Posterior vena cava (tissue), 2 donors: ENCODE data around the gene FAM118B. TPM values are rescaled to one million over a fixed set of nuclear protein-coding genes. Genes with fewer than 3 reads are reported as not detected.
"Not testable (repeated sequence)": the region's sequence is repeated elsewhere in the genome, so short reads cannot be mapped to it uniquely, and the experiment has no call there.

ENCODE experiments used
- DNase-seq: peaks from one replicate; pipeline ENCODE4 v3.0.0-alpha.2; 2020; ENCODE audit warnings: low spot score
- intact Hi-C, 2 donors: fragments of 100-400 bp; cut with DNase I; formaldehyde crosslinking; loops; one replicate each; pipeline versions ENCODE4 v1.14.1 to v1.14.2; 2022 to 2023
- total RNA-seq, 2 donors: library from RNA; stranded (reverse); fragmentation: NEBNext Ultra II Directional; extraction: Animal tissue kit (Norgen Biotek cat#: 25700); gene quantifications; one replicate each; pipeline ENCODE4 v1.2.1, GENCODE V29; 2021
- donor health status: DM: yes; HTN: yes; CAD: no.
- donor health status: DM: yes; HTN: yes; CAD: no.

The FAM118B gene
- total RNA-seq, 2 donors from 2014 or later: 11.6 to 14.4 TPM

DNA sequence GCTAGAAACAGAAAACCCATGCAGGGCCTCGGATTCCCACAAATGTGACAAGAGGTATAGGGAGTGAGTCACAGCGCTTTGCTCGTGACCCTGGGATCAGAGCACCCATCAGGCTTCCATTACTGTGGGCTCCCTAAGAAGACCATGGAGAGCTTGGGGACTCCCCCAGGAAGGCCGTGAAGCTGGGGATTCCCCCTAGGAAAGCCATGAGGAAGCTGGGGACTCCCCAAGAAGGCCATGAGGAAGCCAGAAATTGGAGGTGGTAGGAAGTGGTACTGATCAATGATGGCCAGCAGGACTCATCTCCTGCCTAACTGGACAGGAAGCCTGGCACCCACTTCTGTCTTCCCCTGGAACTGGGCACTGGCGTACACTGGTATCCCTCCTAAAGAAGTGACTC, 82.1 kb downstream of the FAM118B start:
- intact Hi-C loops: no loop called here

DNA sequence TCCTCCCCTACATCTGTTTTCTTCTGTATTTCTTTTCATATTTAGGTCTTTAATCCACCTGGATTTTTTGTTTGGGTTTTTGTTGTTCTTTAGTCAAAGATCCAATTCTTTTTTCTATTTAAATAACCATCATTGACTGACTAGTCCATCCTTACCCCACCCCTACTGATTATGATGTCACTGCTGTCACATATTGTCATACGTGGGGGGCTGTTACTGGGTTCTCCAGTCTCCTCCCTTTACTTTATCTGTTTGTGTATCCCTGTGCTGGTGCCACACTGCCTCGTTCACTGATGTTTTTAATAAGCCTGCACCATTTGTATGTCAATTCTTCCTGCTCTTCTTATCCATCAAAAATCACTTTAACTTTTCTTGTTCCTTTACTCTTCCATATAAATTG, 85.4 kb downstream of the FAM118B start:
- intact Hi-C loops: no loop called here
- no peak for DNase-seq

More for the DNA sequence above, 82.1 kb downstream of the FAM118B start:
- no peak for DNase-seq

DNA sequence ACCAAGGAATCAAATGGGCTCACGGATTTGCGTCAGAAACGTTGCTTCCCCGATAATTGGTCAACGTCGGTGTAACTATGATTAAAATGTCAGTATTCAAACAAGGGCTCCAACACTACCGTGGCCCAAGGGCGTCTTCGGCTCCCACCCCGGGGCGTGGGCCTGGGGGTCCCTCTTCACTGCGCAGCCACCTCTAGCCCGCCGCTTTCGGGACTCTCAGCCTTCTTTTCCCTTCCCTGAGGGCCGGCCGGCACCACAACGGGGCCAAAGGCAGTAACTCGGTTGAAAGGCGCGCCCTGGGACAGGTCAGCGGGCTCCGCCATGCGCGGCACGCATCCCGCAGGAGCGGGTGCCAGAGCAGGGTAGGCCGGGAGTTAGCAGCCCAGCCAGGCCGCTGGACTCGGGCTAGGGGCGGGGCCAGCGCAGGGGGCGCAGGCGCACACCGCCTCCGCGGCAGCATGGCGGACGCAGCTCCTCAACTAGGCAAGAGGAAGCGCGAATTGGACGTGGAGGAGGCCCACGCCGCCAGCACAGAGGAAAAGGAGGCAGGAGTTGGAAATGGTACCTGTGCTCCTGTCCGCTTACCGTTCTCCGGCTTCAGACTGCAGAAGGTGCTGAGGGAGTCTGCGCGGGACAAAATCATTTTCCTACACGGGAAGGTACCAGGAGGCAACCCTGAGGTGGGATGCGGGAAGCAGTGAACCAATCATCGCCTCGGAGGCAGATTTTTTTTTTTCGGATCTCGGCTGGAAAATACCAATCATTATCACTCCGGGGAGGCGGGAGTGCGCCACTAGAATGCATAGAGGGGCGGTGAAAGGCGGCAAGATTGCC, 92.3 kb downstream of the FAM118B start, which contains the start of gene DCPS:
Gene DCPS, plus strand, starts transcription at position 438 of the 834 bp plus-strand sequence. Its CDS starts 21 bp downstream, at position 459.
- DNase-seq: peak; percentile 97
- intact Hi-C loops: no loop called here

DNA sequence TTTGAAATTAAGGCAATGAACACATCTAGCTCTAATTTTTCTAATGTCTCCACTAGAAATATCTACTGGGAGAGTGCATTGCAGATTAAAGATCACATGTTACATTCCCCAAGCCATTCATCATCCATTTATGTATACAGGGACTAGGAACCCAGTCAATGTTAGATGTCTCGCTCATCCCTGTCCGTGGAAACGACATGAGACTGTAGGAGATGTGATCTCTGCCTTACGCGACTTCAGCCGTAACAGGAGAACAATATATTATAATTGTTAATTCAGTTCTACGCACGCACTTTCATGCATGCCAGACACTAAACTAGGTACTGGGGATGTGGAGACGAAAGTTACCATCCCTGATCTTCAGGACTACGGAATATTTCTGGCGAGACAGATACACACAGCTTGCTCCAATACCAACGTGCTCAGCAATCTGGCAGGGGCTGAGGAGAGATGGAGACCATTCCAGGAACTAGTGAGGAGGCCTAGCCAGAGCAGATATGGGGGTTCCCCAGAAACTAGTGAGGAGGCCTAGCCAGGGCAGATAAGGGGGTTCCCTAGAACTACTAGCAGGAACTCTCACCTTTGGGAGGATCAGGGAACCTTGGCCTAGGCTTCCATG, 93.0 kb downstream of the FAM118B start:
- intact Hi-C loops: no loop called here
- DNase-seq: no peak

DNA sequence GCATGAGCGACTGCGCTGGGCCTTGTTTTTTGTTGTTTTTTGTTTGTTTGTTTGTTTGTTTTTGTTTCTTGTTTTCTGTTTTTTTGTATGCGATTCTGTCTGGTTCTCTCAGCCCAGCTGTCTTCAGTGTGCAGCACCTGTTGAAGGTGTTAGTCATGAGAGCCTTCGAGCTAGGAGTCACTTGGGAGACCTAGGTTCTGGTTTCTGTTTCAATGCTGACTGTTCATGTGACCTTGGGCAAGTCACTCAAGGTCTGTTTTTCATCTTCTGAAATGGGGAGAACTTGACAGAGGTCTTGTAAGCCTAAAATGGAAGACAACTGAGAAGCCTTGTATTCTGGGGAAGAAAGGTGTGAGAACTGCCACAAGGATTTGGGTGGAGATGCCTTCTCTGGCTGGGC, 94.1 kb downstream of the FAM118B start:
- intact Hi-C loops: no loop called here
- no peak for DNase-seq

DNA sequence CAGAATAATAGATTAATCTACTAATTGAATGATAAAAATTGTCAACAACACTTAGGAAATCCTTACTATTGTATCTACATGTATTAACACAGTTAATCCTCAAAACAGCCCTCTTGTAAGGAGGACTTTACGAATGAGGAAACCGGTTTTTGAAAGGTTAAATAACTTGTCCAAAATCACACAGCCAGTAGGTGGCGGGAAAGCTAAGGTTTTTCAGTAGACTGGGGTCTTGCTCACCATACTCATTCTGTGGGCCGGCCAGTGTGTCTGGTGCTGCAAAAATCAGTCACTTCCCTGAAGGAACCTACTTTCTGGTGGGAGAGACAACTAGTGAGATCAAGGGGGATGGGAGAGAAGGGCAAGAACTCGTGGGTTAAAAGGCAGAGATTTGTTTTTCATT, 96.1 kb downstream of the FAM118B start:
- intact Hi-C loops: no loop called here
- DNase-seq: no peak

DNA sequence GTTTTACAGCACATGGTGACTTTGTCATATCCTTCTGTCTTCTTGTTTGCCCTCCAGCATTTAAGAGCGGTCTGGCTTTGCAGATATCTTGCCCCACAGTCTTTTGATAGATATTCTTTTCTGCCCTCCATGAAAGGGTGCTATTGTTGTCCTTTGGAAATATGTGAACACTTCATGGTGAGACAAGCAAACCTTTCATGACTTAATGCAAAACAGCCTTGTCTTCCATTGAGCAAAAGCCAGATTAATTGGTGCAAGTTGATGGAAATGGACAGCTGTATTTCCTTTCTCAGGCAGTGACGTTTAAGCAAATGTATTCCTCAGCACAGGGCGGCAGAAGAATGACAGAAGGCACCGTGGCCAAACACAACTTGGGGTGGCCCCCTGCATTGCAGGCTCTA, 96.7 kb downstream of the FAM118B start:
- intact Hi-C loops: no loop called here
- no peak for DNase-seq

DNA sequence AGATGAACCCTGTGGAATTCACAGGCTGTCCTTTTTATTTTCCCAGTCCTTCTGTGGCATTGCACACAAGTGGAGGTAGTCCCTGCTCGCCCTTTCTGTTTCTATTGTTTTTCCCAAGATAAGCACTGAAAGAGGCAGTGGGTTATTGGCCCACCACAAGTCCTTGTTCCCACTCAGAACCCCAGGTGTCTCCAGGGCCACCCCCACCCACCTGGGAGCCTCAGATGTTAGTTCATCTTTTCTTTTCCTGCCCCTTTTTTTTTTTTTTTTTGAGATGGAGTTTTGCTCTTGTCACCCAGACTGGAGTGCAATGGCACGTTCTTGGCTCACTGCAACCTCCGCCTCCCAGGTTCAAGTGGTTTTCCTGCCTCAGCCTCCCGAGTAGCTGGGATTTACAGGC, 97.2 kb downstream of the FAM118B start:
- intact Hi-C loops, DNase-seq: not testable (repeated sequence)

DNA sequence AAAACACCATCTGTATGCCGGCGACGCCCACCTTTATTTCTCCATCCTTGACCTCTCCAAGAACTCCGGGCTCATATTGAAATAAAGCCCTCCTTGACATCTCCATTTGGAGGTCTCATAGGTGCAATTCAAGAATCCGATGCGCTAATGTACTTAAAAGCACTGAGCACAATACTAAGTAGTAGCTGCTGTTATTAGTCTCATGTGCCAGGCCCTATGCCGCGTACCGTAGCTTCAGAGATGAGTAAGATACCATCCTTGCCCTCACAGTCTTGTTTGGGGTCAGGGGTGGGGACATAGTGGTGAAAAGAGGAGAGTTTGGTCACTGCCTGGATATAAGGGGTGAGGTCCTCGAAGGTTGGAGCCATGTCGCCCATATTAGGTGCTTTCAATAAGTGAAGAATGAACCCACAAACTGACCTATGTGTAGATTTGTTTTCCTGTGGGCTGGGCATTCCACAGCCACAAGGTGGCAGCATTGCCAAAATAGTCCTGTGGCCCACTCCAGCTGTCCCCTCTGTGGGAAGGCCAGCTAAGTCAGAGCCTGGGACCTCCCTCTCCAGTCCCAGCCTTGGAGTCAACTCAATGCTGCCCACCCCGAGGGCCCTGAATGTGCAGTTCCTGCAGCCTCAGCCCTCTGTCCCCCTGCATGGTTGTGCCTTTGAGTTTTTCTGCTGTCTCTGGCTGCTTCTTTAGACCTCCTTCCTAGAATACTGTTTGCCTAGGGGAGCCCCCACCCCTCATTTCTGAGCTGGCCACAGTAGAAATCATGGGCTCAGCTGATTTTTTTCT, 98.8 kb downstream of the FAM118B start:
- intact Hi-C loops: loop anchor here (2.0 to 5.0 kb wide), 3 partner anchors 112 to 170 kb away; no protein-coding TSS in a partner anchor
- DNase-seq: peak; percentile 88

DNA sequence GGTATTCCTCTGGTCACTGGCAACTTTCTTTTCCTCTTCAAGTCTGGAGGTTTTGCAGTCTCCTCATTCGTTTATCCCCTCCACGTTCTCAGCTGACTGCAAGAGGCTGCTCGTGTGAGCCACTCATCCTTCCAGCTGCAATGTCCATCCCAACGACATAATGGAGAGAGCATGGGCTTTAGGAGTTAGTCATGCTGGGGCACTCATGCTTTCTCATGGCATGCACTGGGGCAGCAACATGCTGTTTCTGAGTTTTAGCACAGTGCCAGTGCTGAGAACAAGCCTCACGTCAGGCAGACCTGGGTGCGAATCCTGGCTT, 99.4 kb downstream of the FAM118B start:
- intact Hi-C loops: loop anchor here (2.0 to 5.0 kb wide), 3 partner anchors 111 to 170 kb away; no protein-coding TSS in a partner anchor
- no peak for DNase-seq

DNA sequence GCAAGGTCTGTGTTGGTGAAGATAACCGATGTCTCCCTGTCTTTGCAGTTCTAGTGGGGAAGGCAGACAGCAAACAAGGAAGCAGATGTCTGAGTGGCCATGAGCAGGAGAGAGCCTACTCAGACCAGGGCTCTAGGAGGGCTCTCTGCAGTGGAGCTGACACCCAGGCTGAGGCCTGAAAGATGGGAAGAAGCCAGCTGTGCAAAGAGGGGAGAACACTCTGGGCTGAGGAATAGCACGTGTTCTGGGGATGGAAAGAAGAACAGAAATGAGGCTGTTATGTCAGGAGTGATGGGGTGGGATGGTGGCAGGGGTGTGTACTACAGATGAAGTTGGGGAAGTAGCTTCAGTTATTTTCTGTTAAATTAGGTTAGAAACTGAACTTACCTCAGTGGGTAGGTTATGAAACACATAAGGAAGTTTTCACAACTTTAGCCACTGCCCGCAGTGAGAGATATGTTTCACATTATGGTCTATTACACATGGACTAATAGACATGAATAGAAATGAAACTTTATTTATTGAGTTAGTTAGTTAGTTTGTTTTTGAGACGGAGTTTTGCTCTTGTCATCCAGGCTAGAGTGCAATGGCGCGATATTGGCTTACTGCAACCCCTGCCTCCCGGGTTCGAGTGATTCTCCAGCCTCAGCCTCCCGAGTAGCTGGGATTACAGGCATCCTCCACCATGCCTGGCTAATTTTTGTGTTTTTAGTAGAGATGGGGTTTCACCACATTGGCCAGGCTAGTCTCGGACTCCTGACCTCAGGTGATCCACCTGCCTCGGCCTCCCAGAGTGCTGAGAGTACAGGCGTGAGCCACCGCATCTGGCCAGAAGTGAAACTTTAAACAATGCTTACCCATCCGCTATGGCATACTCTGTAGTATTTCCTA, 100.1 kb downstream of the FAM118B start:
- no peak for DNase-seq
- intact Hi-C loops: loop anchor here (2.0 to 5.0 kb wide), 3 partner anchors 111 to 169 kb away; no protein-coding TSS in a partner anchor

Other genes starting within 250 kb of the FAM118B start
- 10 to 100 TPM; 11.2 to 31.3 TPM for gene CDON, start 148.9 kb upstream of the FAM118B start, total RNA-seq
- 10 to 100 TPM; 11.8 to 17.0 TPM for gene RPUSD4, start 132 bp upstream of the FAM118B start, total RNA-seq
- gene SRPRA, start 57.1 kb downstream of the FAM118B start, total RNA-seq: 10 to 100 TPM; 79.7 to 82.0 TPM
- gene FOXRED1, start 57.4 kb downstream of the FAM118B start, total RNA-seq: 10 to 100 TPM; 10.3 to 16.1 TPM
- gene TIRAP, start 71.3 kb downstream of the FAM118B start, total RNA-seq: 10 to 100 TPM in 1 of 2 donors, 1 to 10 TPM in 1; 7.7 to 12.5 TPM
- gene DCPS, start 92.3 kb downstream of the FAM118B start, total RNA-seq: 10 to 100 TPM; 11.3 to 14.3 TPM
- gene ST3GAL4, start 143.9 kb downstream of the FAM118B start, total RNA-seq: 10 to 100 TPM; 36.8 to 44.6 TPM